Endodermal cell (in vitro differentiated cells): Measurements from ENCODE around the gene FNDC3A. TPM values are rescaled to one million over a fixed set of nuclear protein-coding genes. Genes with fewer than 3 reads are reported as not detected.
A peak's percentile ranks its signal among the peaks of the same experiment; 100 is the strongest.

Source experiments
- DNase-seq: peaks from one replicate; pipeline ENCODE4 v3.0.0-alpha.2; 2017
- H3K27ac ChIP-seq: 2 replicates; pipeline ENCODE4 v1.5.1; 2013; ENCODE audit warnings: mild to moderate bottlenecking, low read depth, low read length, moderate library complexity
- H3K27me3 ChIP-seq: 2 replicates; pipeline ENCODE4 v1.6.1; 2013; ENCODE audit warnings: mild to moderate bottlenecking, low read length, moderate library complexity; ENCODE audit not compliant: insufficient read depth, control insufficient read depth, poor library complexity, severe bottlenecking
- H3K36me3 ChIP-seq: 2 replicates; pipeline ENCODE4 v1.7.0; 2013; ENCODE audit warnings: mild to moderate bottlenecking, low read length, moderate library complexity; ENCODE audit not compliant: control insufficient read depth, insufficient read depth
- H3K4me1 ChIP-seq: one replicate; pipeline ENCODE4 v1.7.0; 2013; ENCODE audit warnings: low read length; ENCODE audit not compliant: control insufficient read depth, insufficient read depth
- H3K4me3 ChIP-seq: 2 replicates; pipeline ENCODE4 v1.5.1; 2013; ENCODE audit warnings: mild to moderate bottlenecking, low read length, moderate library complexity
- H3K9ac ChIP-seq: 2 replicates; pipeline ENCODE4 v1.6.1; 2013; ENCODE audit warnings: mild to moderate bottlenecking, low read length, moderate library complexity; ENCODE audit not compliant: poor library complexity, severe bottlenecking; ENCODE audit errors: extremely low read depth
- H3K9me3 ChIP-seq: 2 replicates; pipeline ENCODE4 v1.6.1; 2013; ENCODE audit warnings: mild to moderate bottlenecking, low read length, moderate library complexity; ENCODE audit not compliant: control insufficient read depth
- H3K27ac Mint-ChIP-seq: 2 replicates; pipeline ENCODE4 v1.8.0; 2020; ENCODE audit warnings: mixed read lengths
- H3K27me3 Mint-ChIP-seq: 2 replicates; pipeline ENCODE4 v1.8.0; 2021; ENCODE audit warnings: mild to moderate bottlenecking, mixed read lengths; ENCODE audit not compliant: insufficient read depth
- H3K36me3 Mint-ChIP-seq: 2 replicates; pipeline ENCODE4 v1.8.0; 2020; ENCODE audit warnings: low read depth, mixed read lengths
- H3K4me1 Mint-ChIP-seq: 2 replicates; pipeline ENCODE4 v1.8.0; 2020; ENCODE audit warnings: mixed read lengths
- H3K4me3 Mint-ChIP-seq: 2 replicates; pipeline ENCODE4 v1.8.0; 2020; ENCODE audit warnings: mild to moderate bottlenecking, moderate library complexity, mixed read lengths
- H3K9me3 Mint-ChIP-seq: 2 replicates; pipeline ENCODE4 v1.8.0; 2020; ENCODE audit warnings: mild to moderate bottlenecking, mixed read lengths
- CTCF ChIP-seq: fragments of 200-600 bp; sonication (generic); conservative IDR thresholded peaks from 2 replicates; pipeline ENCODE4 v1.5.0; 2021; ENCODE audit warnings: antibody characterized with exemption, mild to moderate bottlenecking
- WGBS, 2 experiments: methylation state at CpG; one replicate each; pipeline versions ENCODE4 v1.1.5 to v1.1.7; 2013; ENCODE audit warnings: missing lambda C conversion rate in 2 of 2, mixed read lengths in 1 of 2; ENCODE audit not compliant: insufficient coverage in 1 of 2, insufficient read length in 1 of 2; 5-methylcytosine and 5-hydroxymethylcytosine counted together
- total RNA-seq, 2 donors: library from RNA; stranded (reverse); fragmentation: NEBNext Ultra II Directional in 1 of 2; extraction: Animal tissue kit (Norgen Biotek cat#: 25700) in 1 of 2; gene quantifications; 2 replicates in 1 of 2; 3 replicates in 1 of 2; pipeline ENCODE4 v1.2.1, GENCODE V29; 2021

The FNDC3A gene
- total RNA-seq, 2 donors from 2014 or later, result 42.2 to 42.8 TPM

GRCh38 chr13:48954081-48954480 is 21.6 kb upstream of the FNDC3A start:
- no peak for DNase-seq
- Histone ChIP-seq H3K36me3 (no peaks in the 10 kb centered on the region), H3K9me3 (no peaks in the 10 kb centered on the region), H3K4me3 (no peak overlapping the region), H3K27me3 (no peaks in the 10 kb centered on the region), H3K9ac (no peak overlapping the region), H3K27ac (peak overlapping the region; percentile 63), H3K4me1 (no peaks in the 10 kb centered on the region)
- no peaks in the 10 kb centered on the region for H3K27me3 Mint-ChIP-seq
- no peak for TF ChIP-seq CTCF
- H3K27ac Mint-ChIP-seq, result no peak overlapping the region
- H3K4me1 Mint-ChIP-seq, result peaks cover 9% of the 10 kb centered on the region
- no peak overlapping the region for H3K4me3 Mint-ChIP-seq
- 60 to 83% methylated on average over 5 to 6 of the region's 6 CpGs for WGBS, 2 experiments
- no peaks in the 10 kb centered on the region for H3K36me3 Mint-ChIP-seq
- no peaks in the 10 kb centered on the region for H3K9me3 Mint-ChIP-seq

GRCh38 chr13:48955536-48955935 is 20.2 kb upstream of the FNDC3A start:
- no peak for TF ChIP-seq CTCF
- peaks cover 9% of the 10 kb centered on the region for H3K4me1 Mint-ChIP-seq

GRCh38 chr13:48961379-48961778 is 14.3 kb upstream of the FNDC3A start:
- H3K9me3 Mint-ChIP-seq, result no peaks in the 10 kb centered on the region
- 92% methylated on average over 2 of the region's 2 CpGs; no CpG with 5 or more reads in 1 of the 2 experiments for WGBS, 2 experiments
- H3K27ac Mint-ChIP-seq, result no peak overlapping the region
- no peaks in the 10 kb centered on the region for H3K27me3 ChIP-seq
- H3K4me3 ChIP-seq, result no peak overlapping the region
- no peak for TF ChIP-seq CTCF
- no peak overlapping the region for H3K4me3 Mint-ChIP-seq
- no peaks in the 10 kb centered on the region for H3K4me1 ChIP-seq
- no peaks in the 10 kb centered on the region for H3K9me3 ChIP-seq
- H3K27me3 Mint-ChIP-seq, result no peaks in the 10 kb centered on the region
- H3K27ac ChIP-seq, result no peak overlapping the region
- DNase-seq, result no peak
- H3K36me3 Mint-ChIP-seq, result no peaks in the 10 kb centered on the region
- no peaks in the 10 kb centered on the region for H3K36me3 ChIP-seq
- H3K9ac ChIP-seq, result no peak overlapping the region
- H3K4me1 Mint-ChIP-seq, result no peaks in the 10 kb centered on the region

More at GRCh38 chr13:48955536-48955935, 20.2 kb upstream of the FNDC3A start:
- DNase-seq, result peak; percentile 55
- no peaks in the 10 kb centered on the region for H3K27me3 Mint-ChIP-seq
- peak overlapping the region; percentile 30 for H3K27ac Mint-ChIP-seq
- H3K9ac ChIP-seq, result no peak overlapping the region
- no peak overlapping the region for H3K27ac ChIP-seq
- H3K36me3 Mint-ChIP-seq, result no peaks in the 10 kb centered on the region
- H3K27me3 ChIP-seq, result no peaks in the 10 kb centered on the region
- H3K4me1 ChIP-seq, result no peaks in the 10 kb centered on the region
- H3K9me3 ChIP-seq, result no peaks in the 10 kb centered on the region
- H3K36me3 ChIP-seq, result no peaks in the 10 kb centered on the region
- no peak overlapping the region for H3K4me3 ChIP-seq
- H3K4me3 Mint-ChIP-seq, result no peak overlapping the region
- no peaks in the 10 kb centered on the region for H3K9me3 Mint-ChIP-seq
- WGBS, 2 experiments, result 64 to 71% methylated on average over 1 to 2 of the region's 2 CpGs
